LNCAP (cell line): Measurements from ENCODE around the gene NTRK3.

ENCODE experiments used
- TF ChIP-seq, protein P1 (sequence below): fragments of 450-650 bp; IDR thresholded peaks from 2 replicates; pipeline ENCODE4 v1.5.1; 2017; ENCODE audit warnings: mild to moderate bottlenecking

Gene NTRK3

DNA sequence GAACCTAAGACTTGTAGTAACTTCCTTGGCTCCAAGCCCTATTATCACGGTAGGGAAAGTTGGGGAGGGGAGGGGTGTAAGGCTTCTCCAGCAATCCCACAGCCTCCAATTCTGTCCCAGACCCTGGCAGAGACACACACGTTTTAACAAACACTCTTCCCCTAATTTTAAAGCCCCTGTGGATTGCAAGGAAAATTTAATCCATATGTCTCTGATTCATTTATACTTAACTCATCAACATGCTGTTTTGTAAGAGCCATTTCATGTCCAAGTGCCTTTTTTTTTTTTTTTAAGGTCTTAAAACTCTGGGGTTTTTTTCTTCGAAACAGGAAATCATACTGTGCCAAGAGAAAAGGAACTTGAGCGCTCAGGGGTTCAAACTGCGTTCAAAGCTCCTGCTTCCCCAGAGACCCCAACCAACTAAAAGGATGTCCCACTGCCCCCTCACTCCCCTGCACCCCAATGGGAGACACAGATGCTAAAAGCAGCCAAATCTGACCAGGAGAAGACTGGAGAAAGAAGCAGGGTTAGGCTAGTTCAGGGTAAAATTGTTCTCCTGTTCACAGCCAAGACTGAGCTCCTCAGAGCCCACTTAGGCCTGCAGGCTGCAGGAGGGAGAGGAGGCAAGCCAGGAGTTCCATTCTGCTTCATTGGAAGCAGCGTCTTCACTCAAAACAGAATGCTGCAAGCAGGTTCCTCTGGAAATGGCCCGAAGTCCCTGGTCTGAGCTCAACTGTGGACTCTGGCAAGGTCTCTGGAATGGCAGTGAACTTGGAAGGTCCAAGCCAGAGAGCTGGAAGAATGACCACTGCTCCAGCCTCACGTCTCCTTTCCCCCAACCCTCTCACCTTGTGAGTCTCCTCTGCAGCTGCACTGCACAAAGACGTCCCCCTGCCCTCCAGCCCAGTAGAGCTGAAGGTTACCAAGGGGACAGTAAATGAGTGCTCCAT, 172.5 kb downstream of the NTRK3 start:
- TF ChIP-seq, protein P1, sequence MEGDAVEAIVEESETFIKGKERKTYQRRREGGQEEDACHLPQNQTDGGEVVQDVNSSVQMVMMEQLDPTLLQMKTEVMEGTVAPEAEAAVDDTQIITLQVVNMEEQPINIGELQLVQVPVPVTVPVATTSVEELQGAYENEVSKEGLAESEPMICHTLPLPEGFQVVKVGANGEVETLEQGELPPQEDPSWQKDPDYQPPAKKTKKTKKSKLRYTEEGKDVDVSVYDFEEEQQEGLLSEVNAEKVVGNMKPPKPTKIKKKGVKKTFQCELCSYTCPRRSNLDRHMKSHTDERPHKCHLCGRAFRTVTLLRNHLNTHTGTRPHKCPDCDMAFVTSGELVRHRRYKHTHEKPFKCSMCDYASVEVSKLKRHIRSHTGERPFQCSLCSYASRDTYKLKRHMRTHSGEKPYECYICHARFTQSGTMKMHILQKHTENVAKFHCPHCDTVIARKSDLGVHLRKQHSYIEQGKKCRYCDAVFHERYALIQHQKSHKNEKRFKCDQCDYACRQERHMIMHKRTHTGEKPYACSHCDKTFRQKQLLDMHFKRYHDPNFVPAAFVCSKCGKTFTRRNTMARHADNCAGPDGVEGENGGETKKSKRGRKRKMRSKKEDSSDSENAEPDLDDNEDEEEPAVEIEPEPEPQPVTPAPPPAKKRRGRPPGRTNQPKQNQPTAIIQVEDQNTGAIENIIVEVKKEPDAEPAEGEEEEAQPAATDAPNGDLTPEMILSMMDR, result no peak

DNA sequence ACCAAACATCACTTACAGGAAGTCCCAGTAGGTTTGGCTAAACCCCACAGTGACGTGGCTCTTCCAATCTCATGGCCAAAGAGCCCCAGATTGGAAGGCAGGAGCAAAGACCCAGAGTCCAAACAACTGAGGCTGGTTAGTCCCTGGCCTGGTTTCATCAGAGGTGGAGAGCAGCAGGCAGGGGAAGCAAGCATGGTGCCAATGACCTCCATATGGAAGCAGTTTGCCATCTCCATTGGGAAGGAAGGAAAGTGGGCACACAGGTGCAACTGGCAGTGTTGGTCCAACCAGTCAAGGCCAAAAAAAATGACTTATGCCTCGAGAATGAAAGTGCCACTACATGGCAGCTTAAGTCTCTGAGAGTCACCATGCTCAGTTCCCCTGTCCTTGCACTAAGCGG, 175.9 kb downstream of the NTRK3 start:
- TF ChIP-seq, protein P1, result no peak

DNA sequence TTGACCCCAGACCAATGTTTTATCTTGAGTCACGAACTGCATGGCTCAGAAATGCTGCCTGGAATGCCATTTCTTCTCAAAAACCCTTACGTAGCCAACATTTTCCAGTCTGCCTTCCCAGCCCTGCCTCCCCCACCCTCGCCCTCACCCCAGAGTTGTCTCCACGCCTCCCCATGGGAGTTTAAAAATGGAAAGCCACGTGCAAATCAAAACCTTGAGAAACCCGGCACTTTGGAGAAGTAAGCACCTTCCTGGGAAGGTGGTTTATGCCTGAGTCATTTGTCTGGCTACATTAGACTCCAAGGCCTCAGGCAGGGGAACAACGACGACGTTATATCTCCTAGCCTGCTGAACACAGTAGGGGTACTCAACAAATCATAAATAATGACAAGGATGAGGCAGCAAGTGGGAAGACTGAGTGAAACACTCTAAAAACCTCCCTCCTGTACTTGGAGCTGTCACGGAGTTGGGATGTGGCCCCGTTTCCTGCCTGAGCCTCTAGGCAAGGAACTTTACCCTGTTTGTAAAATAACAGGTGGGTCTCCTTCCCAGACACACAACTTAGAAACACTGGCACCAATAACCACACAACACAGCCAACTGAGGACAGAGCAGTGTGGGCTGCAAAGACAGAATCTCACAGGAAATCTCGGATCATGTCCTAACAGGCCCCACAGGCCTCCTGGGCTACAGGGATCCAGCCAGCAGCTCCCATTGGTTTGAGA, 179.1 kb downstream of the NTRK3 start:
- TF ChIP-seq, protein P1, result no peak

DNA sequence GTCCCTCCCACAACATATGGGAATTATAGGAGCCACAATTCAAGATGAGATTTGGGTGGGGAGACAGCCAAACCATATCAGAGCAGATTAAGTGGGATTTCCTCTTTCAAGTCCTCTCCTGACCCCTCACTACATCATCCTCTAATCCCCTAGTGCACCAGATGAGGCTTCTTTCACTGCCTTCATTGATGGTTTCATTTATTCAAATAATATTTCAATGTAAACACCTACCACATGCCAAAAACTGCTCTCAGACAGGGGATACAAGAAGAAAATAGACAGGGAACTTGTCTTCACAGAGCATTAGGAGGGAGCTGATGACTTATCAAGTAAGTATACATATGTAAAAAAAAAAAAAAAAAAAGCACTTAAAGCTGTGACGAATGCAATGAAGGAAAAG, 180.2 kb downstream of the NTRK3 start:
- TF ChIP-seq, protein P1, result no peak

DNA sequence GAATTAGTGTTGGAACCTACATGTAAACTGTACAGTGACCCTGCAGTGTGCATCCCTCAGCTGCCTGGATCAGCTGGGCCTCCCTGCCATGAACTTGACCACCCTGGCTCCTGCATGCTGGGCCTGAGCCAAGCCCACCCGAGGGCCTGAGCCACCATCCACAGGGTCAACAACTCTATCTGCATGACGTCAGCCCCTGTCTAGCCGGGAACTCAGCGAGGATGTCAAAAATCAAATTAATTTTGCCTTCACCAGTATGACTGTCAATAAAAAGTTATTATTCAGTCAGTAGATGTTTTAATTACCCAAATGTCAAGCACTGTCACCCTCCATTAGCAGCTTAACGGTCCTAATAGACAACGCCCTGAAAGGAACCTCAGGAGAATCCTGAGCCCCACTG, 181.4 kb downstream of the NTRK3 start:
- TF ChIP-seq, protein P1, result no peak

DNA sequence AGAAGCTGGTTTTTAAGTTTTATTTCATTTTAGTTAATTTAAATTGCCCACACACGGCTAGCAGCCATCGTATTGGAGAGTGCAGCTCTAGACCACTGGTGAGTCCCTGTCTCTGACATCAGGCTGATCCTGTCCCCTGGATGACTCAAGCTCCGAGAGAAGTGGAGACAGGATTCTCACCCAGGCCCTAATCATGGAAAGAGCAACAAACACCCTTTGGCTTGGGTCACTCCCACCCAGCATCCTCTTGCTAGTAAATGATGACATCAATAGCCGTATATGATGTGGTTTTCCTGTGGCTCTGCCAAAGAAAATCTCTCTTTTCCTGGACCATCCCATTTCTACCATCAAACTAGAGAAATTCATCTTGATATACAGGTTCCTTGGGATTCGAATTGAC, 182.2 kb downstream of the NTRK3 start:
- TF ChIP-seq, protein P1, result no peak

DNA sequence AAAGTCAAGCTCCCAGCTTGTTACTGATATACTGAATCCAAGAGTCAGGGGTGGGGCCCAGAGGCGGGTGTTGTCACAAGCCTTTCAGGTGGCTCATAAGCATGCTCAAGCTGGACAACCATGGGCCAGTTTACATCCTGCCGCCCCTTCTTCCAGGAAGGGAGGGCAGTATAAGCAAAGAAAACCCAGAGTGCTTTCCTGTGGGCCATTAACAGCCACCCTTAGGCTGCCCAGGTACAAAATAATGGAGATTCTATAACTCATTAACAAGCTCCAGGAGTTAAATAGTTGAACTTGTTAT, 183.2 kb downstream of the NTRK3 start:
- TF ChIP-seq, protein P1, result no peak
